ENCODE data around the gene SPATA20.

Gene SPATA20

DNA sequence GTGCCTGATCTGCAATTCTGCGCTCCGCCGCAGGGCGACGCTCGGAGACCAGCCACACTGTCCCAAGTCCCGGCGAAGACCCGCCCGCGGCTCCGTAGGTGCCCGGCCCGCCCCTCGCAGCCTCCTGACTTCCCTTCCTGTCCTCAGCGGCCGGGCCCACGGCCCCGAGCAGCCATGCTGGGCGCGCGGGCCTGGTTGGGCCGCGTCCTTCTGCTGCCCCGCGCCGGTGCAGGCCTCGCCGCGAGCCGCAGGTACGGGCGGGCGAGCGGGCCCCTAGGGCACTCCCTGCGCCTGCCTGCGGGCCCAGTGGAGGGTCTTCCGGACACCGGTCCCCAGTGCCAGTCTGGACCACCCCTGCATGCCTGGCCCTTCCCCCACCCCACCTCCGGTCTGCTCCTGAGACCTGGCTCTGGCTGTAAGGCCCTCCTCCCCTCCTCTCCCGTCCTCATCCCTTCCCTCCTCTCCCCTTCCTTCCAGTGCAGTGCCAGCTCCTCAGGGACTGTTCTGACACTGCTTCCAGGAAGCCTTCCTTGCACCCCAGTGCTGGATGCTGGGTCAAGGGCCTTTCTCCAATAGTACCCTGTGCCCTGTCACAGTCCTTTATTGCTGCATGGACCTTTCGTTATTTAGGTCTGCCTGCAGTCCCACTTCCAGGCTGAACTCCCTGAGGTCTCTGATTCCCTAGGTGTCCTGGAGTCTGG lies at the start of gene SPATA20:
Gene SPATA20 (plus strand): TSS at position 140 of the 701 bp plus-strand sequence. CDS start 35 bp downstream, at position 175.
- peak; percentile 88 for DNase-seq (ENCODE audit: low spot score)

DNA sequence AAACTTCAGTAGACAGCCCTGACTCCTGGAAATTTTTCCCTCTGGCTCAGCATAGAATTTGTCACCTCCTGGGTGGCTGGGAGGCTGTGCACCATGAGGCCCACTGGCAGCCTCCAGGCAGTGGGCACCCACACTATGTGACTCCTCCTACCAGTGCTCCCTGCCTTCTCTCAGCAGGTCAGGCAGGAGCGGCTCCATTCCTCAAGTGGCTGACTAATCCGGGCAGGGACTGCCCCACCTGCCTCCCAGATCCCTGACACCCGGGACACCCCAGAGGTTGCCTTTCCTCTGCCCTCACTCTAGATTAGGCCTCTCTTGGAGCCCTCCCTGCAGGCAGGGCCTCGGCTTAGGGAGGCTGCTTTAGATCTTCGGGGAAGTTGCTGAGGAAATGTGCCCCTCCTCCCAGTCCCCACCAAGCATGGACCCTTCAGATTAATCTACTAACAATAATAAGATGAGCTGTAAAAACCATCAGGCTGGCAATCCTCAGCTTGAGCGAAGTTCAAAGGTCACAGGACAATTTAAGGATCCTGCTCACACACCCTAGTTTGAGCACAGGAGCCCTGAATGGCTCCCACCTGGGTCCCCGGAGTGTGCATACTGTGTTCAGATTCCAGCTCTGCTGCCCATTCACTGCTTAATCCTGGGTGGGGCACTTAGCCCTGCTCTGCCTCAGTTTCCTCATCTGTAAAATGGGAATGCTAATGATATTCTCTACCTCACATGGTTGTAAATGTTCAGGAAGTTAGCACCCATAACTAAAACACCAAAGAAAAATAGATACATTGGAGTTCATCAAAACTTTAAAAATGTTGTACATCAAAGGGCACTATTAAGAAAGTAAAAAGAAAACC lies 48.7 kb upstream of the SPATA20 start:
- no peak for DNase-seq (ENCODE audit: low spot score)

GRCh38 chr17:50499270-50499669 lies 47.7 kb upstream of the SPATA20 start:
- no peak for DNase-seq (ENCODE audit: low spot score)

DNA sequence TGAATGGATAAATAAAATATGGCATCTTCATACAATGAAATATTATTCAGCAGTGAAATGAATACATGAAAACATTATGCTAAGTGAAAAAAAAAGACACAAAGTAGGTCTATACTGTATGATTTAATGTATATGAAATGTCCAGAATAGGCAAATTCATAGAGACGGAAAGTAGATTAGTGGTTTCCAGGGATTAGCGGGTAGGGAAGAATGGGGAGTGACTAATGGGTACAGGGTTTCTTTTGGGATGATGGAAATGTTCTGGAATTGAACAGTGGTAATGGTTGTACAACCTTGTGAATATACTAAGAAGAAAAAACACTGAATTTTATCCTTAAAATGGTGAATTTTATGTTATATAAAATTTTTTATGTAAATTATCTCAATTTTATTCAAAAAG lies 47.3 kb upstream of the SPATA20 start:
- no peak for DNase-seq (ENCODE audit: low spot score)

DNA sequence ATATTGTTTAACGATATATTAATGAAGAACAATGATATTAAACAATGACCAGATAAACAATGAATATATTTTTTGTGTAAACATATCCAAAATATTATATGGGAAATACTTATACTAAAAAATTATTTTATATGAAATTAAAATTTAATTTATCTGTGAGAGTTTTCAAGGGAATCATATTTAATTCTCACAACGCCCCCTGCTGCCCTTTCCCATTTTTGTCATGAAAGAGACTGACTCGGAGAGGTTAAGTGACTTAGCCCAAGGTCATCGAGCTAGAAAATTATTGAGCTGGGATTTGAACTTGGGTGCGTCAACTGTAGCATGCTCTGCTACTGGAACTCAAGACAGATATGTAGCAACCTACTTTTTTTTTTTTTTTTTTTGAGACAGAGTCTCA lies 45.9 kb upstream of the SPATA20 start:
- no peak for DNase-seq (ENCODE audit: low spot score)

- no peak for DNase-seq (ENCODE audit: low spot score)
Measured at GRCh38 chr17:50502301-50502990, 44.5 kb upstream of the SPATA20 start.

DNA sequence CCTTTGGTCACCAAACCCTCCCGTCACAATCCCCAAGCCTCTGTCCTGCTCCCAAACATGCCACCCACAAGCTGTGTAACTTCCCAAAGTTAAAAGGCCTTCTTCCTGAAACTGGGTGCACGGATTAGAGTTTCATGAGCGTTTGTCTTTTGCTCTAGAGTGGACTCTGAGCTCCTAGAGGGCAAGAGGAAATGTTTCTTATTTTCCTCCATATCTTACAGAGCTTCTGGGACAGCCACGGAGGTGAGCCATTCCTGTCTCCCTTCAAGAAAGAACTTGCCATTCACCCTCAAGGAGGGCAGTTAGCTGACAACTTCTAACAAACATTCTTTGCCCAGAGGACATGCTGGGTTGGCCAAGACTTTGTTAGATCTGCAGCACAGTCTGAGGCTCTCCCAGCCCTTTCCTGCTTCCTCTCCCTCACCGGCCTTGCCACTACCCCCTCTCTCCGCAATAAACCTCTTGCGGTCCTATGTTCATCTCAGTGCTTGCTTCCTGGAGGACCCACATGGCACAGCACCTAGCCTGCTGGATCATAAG lies 41.3 kb upstream of the SPATA20 start:
- no peak for DNase-seq (ENCODE audit: low spot score)

DNA sequence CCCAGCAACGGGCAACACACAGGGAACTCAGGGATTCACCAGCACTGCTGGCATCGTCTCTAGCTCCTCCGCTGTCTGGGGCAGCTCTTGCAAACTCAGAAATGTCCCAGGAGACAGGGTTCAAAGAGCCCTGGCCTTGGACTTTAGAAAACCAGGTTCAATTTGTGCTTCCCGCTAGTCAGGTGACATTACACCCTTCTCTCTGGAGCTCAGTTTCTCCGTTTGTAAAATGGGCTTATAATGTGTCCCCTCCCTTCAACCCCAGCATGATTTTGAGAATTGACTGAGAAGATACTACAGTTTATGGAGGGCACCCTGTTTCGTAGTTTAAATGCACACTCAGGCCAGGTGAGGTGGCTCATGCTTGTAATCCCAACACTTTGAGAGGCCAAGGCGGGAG lies 40.7 kb upstream of the SPATA20 start:
- DNase-seq (ENCODE audit: low spot score) = no peak

GRCh38 chr17:50507871-50508572 lies 39.0 kb upstream of the SPATA20 start, which contains the start of gene MYCBPAP:
Gene MYCBPAP, plus strand, starts transcription at chr17:50508439. Its CDS starts 236 bp downstream, at chr17:50508675.
- DNase-seq (ENCODE audit: low spot score) = peak; percentile 58

DNA sequence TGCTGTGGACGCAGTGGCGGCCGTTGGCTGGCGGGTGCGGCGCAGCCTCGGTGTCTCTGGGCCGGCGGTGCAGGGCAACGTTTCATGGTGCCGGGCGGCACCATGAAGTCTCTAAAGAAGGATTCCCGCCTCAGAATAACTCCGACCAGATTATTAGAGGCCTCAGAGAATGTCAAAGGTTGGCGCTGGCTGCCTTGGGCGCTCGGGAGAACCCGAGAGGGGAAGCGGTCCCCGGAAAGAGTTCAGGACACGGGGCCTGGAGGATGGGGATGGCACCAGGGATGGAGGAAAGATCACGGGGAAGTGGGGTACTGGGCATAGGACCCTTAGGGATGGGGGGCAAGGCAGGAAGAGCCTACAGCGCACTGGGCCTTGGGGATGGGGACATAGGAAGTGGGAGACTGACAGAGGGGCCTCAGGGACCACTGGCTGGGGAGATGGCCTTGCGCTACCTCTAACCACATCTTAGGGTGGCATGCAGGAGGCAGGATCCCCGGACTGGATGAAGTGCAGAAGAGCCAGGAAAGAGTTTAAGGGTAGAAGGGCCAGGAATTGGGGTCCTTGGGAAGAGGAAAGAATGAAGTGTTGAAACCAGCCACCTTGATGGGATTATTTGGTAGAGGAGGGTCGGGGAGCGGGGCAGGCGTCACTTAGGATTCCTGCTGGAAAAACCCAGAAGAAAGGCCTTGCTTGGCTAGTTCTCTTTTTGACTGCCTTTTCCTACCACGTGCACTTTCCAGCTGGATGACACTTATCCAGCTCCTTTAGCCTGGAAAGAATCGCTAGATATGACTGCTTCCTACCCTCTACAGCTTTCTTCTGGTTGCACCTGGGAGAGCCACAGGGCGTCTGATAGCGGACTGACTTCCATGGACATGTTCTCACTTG lies 38.2 kb upstream of the SPATA20 start:
- DNase-seq (ENCODE audit: low spot score) = no peak

DNA sequence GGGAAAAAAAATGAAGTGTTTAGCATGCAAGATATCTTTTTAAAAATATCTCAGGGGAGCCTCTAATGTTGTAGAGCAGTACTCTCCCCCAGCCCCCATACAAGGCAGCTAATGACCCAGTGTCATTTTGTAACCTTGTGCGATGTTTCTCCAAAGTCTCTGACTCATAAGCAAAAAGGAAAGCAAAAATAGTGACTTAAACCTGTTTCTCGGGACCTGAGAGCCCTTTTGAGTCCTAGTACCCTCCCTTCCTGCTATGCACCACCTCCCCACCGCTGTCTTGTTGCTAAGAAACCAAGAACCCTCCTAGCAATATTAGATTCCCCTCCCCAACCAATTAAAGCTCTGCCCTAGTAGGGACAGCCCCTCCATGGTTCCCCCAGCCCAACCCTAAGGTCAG lies 35.9 kb upstream of the SPATA20 start:
- DNase-seq (ENCODE audit: low spot score) = no peak

DNA sequence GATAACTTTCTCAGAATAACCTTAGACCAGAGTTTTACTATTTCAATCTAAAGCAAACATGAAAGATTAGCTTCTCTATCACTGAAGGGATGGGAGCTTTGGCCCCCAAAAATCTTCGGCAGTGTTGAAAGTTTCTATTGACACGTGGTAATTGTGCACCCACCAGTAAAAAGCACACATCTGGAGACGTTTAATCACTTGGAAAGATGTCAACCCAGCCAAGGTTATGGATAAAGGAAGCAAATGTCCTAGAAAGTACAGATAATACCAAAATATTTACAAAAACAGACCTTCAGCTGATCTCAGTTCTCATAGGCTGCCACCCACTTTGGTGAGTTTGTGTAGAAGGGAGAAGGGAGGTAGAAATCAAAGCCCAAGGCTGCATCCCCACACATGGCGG lies 33.5 kb upstream of the SPATA20 start:
- DNase-seq (ENCODE audit: low spot score) = no peak

DNA sequence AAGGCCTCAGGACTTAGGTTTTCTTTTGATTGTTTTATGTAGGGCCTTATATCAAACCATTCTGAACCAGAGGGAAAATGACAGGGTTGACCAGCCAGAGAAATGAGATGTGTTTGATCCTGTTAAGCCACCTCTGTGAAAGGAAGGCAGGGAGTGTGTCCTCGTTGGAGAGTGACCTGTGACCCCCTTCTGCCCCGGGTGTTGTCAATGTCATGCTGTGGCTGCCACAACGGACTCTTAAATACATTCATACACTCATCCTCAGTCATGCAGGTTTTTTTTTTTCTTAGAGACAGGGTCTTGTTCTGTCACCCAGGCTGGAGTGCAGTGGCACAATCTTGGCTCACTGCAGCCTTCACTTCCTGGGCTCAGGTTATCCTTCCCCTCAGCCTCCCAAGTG lies 32.6 kb upstream of the SPATA20 start:
- DNase-seq (ENCODE audit: low spot score) = no peak

- DNase-seq (ENCODE audit: low spot score) = no peak
Measured at GRCh38 chr17:50514936-50515702, 31.9 kb upstream of the SPATA20 start.

DNA sequence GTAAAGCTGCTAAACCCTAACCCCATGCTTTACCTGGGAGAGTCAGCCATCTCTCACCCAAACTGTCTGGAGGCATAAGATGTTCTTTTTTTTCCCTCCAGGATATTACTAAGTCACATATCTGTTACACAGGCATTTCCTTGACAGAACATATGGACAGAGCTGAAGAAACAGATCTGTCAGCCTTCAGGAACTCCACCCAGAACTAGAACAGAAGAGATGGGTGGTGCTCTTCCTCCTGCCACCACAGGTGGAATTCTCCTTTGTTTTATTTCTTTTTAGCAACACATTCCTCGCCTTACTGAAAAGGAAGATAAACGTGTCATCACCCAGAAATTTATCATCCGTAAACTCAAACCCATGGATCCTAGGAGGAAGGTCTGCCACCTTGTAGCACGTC lies 30.0 kb upstream of the SPATA20 start:
- DNase-seq (ENCODE audit: low spot score) = no peak

- DNase-seq (ENCODE audit: low spot score) = no peak
Measured at GRCh38 chr17:50517504-50518383, 29.2 kb upstream of the SPATA20 start.

DNA sequence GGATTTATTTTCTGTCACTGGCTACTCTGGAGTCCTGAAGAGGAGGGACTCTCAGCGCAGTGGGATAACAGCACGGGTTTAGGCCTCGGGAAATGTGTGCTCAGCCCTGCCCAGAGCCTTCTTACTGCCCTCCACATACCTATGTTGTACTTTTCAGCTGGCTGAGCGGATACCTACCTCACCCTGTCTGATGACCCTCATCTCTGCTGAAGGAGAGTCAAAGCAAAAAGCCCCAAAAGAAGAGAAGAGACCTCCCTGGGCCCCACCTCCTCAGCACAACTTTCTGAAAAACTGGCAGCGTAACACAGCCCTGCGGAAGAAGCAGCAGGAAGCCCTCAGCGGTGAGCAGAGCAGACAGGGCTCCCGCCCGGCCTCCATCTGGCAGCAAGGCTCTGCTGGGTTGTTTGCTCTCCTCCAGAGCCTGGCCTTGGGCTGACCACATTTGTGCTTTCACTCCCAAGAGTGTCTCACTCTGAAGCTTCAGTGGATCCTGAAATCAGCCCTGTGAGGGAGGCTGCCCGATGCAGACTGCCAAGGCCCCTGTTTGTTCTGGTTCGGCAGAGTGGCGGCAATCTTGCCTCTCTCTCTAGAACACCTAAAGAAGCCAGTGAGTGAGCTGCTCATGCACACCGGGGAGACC lies 28.5 kb upstream of the SPATA20 start:
- DNase-seq (ENCODE audit: low spot score) = no peak

DNA sequence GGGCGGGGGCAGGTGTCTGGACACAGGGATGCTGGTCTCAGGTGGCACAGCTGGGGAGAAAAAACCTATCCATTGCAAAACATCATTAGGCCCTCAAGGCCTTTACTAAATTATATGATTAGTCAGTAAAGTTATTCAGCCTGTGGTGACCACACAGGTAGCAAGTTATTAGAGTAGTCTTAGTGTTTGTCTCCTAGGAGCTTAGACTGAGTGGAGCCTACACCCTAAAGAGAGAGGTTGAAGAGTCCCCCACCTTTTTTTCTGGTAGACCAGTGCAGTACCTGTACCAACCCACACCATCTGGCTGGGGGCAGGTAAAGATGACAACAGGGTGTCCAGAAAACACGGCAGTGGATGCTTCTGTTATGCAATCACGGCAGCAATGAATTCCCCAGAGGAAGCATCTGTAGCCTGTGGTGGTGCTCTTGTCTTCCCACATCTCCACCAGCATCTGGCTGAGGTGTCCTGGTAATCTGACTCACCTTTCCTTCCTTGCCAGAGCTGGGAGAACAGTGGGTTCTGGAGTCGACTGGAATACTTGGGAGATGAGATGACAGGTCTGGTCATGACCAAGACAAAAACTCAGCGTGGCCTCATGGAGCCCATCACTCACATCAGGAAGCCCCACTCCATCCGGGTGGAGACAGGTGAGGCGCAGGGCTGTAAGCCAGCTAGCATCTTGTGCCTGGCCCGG lies 27.7 kb upstream of the SPATA20 start:
- DNase-seq (ENCODE audit: low spot score) = no peak
